Measurements from ENCODE around the gene DIDO1. TPM values are rescaled to one million over a fixed set of nuclear protein-coding genes. Genes with fewer than 3 reads are reported as not detected.
A peak's percentile ranks its signal among the peaks of the same experiment; 100 is the strongest.

The DIDO1 gene
- total and polyA plus RNA-seq, 9 of the 15 experiments (the other 6 are each of a cell fraction or from before 2014, with no cell fraction given) = 4.4 to 46.8 (median 31.2) TPM

DNA sequence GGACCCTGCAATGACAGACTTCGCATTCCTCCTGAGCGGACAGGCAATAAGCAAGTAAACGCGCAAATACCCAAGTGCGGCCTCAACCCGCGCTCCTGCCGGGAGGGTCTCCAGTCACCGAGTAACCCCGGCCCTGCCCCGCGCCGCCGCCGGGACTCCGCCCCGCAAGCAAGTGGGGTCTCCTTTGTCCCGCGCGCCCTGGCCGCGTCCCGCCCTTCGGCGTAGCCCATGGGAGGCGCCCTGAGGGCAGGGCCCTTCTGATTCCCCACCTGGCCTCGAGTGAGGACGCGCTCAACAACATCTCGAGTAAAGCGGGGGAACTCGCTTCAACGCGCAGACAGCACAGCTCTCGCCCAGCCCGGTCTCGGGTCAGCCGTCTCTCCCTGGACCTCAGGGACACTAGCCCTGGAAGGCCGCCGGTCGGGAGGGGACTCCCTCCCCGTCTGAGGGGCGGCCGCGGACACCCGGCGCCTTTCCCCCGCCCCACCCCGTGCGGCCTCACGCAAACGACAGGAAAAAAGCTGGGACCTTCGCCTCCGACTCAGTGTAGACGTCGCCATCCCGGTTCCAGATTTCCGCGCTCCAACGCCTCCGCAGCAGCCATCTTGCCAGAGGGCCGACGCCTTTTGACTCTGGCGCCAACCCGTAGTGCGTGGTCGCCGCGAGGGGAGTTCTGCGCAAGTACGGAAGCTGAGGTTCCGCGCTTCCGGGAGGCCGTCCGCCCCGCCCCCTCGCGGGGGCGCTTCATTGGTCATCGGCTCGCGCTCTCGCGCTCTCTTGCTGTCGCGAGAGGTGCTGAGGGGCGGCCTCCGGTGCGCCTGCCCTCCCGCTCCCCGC lies 11.2 kb upstream of the DIDO1 start (continued):
- TF ChIP-seq, protein P1, sequence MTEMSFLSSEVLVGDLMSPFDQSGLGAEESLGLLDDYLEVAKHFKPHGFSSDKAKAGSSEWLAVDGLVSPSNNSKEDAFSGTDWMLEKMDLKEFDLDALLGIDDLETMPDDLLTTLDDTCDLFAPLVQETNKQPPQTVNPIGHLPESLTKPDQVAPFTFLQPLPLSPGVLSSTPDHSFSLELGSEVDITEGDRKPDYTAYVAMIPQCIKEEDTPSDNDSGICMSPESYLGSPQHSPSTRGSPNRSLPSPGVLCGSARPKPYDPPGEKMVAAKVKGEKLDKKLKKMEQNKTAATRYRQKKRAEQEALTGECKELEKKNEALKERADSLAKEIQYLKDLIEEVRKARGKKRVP (CRISPR knock-in tag; IDR thresholded peaks at IDR 0.05) = no peak
- no peak for TF ChIP-seq DIDO1 (tag; IDR thresholded peaks at IDR 0.05; ENCODE audit: low read depth)
- TF ChIP-seq, protein P2, sequence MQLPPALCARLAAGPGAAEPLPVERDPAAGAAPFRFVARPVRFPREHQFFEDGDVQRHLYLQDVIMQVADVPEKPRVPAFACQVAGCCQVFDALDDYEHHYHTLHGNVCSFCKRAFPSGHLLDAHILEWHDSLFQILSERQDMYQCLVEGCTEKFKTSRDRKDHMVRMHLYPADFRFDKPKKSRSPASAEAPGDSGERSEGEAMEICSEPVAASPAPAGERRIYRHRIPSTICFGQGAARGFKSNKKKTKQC (CRISPR knock-in tag; IDR thresholded peaks at IDR 0.05) = peak; percentile 40; the same call in 1 of the 2 replicates
- TF ChIP-seq, protein P3, sequence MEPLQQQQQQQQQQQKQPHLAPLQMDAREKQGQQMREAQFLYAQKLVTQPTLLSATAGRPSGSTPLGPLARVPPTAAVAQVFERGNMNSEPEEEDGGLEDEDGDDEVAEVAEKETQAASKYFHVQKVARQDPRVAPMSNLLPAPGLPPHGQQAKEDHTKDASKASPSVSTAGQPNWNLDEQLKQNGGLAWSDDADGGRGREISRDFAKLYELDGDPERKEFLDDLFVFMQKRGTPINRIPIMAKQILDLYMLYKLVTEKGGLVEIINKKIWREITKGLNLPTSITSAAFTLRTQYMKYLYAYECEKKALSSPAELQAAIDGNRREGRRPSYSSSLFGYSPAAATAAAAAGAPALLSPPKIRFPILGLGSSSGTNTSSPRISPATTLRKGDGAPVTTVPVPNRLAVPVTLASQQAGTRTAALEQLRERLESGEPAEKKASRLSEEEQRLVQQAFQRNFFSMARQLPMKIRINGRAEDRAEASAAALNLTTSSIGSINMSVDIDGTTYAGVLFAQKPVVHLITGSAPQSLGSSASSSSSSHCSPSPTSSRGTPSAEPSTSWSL (CRISPR knock-in tag; IDR thresholded peaks at IDR 0.05; ENCODE audit: borderline replicate concordance) = no peak
- no peak for TF ChIP-seq ZNF41 (CRISPR knock-in tag; conservative IDR thresholded peaks at IDR 0.05)
- TF ChIP-seq RAD51 (IDR thresholded peaks at IDR 0.05; ENCODE audit: borderline replicate concordance, low read depth) = no peak
- no peak for TF ChIP-seq ETV6 (IDR thresholded peaks at IDR 0.05; ENCODE audit: borderline replicate concordance in 1 of 2, low read depth in 2 of 2, low read length in 1 of 2)
- no peak for TF ChIP-seq ETV6 (CRISPR knock-in tag; IDR thresholded peaks at IDR 0.05; ENCODE audit: borderline replicate concordance)
- TF ChIP-seq, protein P4, sequence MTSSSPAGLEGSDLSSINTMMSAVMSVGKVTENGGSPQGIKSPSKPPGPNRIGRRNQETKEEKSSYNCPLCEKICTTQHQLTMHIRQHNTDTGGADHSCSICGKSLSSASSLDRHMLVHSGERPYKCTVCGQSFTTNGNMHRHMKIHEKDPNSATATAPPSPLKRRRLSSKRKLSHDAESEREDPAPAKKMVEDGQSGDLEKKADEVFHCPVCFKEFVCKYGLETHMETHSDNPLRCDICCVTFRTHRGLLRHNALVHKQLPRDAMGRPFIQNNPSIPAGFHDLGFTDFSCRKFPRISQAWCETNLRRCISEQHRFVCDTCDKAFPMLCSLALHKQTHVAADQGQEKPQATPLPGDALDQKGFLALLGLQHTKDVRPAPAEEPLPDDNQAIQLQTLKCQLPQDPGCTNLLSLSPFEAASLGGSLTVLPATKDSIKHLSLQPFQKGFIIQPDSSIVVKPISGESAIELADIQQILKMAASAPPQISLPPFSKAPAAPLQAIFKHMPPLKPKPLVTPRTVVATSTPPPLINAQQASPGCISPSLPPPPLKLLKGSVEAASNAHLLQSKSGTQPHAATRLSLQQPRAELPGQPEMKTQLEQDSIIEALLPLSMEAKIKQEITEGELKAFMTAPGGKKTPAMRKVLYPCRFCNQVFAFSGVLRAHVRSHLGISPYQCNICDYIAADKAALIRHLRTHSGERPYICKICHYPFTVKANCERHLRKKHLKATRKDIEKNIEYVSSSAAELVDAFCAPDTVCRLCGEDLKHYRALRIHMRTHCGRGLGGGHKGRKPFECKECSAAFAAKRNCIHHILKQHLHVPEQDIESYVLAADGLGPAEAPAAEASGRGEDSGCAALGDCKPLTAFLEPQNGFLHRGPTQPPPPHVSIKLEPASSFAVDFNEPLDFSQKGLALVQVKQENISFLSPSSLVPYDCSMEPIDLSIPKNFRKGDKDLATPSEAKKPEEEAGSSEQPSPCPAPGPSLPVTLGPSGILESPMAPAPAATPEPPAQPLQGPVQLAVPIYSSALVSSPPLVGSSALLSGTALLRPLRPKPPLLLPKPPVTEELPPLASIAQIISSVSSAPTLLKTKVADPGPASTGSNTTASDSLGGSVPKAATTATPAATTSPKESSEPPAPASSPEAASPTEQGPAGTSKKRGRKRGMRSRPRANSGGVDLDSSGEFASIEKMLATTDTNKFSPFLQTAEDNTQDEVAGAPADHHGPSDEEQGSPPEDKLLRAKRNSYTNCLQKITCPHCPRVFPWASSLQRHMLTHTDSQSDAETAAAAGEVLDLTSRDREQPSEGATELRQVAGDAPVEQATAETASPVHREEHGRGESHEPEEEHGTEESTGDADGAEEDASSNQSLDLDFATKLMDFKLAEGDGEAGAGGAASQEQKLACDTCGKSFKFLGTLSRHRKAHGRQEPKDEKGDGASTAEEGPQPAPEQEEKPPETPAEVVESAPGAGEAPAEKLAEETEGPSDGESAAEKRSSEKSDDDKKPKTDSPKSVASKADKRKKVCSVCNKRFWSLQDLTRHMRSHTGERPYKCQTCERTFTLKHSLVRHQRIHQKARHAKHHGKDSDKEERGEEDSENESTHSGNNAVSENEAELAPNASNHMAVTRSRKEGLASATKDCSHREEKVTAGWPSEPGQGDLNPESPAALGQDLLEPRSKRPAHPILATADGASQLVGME (CRISPR knock-in tag; IDR thresholded peaks at IDR 0.05) = 0 out of 2 replicates have a peak, but pooled peaks have one; percentile 11
- TF ChIP-seq RBM14 (IDR thresholded peaks at IDR 0.05; ENCODE audit: borderline replicate concordance, insufficient read depth, low read depth, low read length) = no peak
- no peak for TF ChIP-seq ZNF583 (CRISPR knock-in tag; IDR thresholded peaks at IDR 0.05)
- TF ChIP-seq, protein P5, sequence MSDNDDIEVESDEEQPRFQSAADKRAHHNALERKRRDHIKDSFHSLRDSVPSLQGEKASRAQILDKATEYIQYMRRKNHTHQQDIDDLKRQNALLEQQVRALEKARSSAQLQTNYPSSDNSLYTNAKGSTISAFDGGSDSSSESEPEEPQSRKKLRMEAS (CRISPR knock-in tag; IDR thresholded peaks at IDR 0.05) = peak; percentile 87
- TF ChIP-seq ZNF311 (CRISPR knock-in tag; IDR thresholded peaks at IDR 0.05) = no peak
- peak; percentile 86 to 96 (median 96) for TF ChIP-seq YY1 (IDR thresholded peaks at IDR 0.05; ENCODE audit: borderline replicate concordance in 1 of 3, control insufficient read depth in 1 of 3, extremely low read depth in 1 of 3, insufficient read depth in 3 of 3, insufficient read length in 1 of 3, insufficient replicate concordance in 2 of 3, low read depth in 1 of 3, low read length in 2 of 3)
- peak; percentile 86 for TF ChIP-seq SIN3B (IDR thresholded peaks at IDR 0.05; ENCODE audit: low read depth)
- no peak for TF ChIP-seq FUS (optimal IDR thresholded peaks at IDR 0.05; ENCODE audit: low read depth, low read length)
- TF ChIP-seq PHTF2 (CRISPR knock-in tag; IDR thresholded peaks at IDR 0.05) = no peak

Measured in K562 (cell line).